Spleen (tissue), 11 donors: Measurements from ENCODE around the gene COL1A1. TPM values are rescaled to one million over a fixed set of nuclear protein-coding genes. Genes with fewer than 3 reads are reported as not detected.

Experiments
- DNase-seq: peaks from one replicate; pipeline ENCODE4 v3.0.0-alpha.2; 2020
- H3K27ac ChIP-seq, 8 donors: fragments of 200-600 bp; sonication (generic) in 7 of 8; 1 replicate in 4 of 8; 2 replicates in 4 of 8; pipeline versions ENCODE4 v1.5.0 to v1.8.0; 2016 to 2021; ENCODE audit warnings: inconsistent platforms in 4 of 8, mild to moderate bottlenecking in 4 of 8, moderate library complexity in 1 of 8
- H3K27me3 ChIP-seq, 7 donors: fragments of 200-600 bp; sonication (generic) in 6 of 7; replicated peaks in 1 of 7; 1 replicate in 4 of 7; 2 replicates in 3 of 7; pipeline versions ENCODE4 v1.5.0 to v1.8.0; 2016 to 2021; ENCODE audit warnings: inconsistent platforms in 3 of 7, mild to moderate bottlenecking in 1 of 7
- H3K36me3 ChIP-seq, 6 donors: fragments of 200-600 bp; sonication (generic) in 5 of 6; 1 replicate in 4 of 6; 2 replicates in 2 of 6; pipeline versions ENCODE4 v1.5.0 to v1.8.0; 2016 to 2021; ENCODE audit warnings: inconsistent platforms in 2 of 6
- H3K4me1 ChIP-seq, 6 donors: fragments of 200-600 bp; sonication (generic) in 5 of 6; 1 replicate in 3 of 6; 2 replicates in 3 of 6; pipeline versions ENCODE4 v1.5.0 to v1.8.0; 2016 to 2021; ENCODE audit warnings: inconsistent platforms in 3 of 6
- H3K4me3 ChIP-seq, 8 donors: fragments of 200-600 bp; sonication (generic) in 7 of 8; 1 replicate in 4 of 8; 2 replicates in 4 of 8; pipeline versions ENCODE4 v1.5.0 to v1.8.0; 2016 to 2021; ENCODE audit warnings: inconsistent platforms in 4 of 8, mild to moderate bottlenecking in 4 of 8, moderate library complexity in 2 of 8
- H3K9me3 ChIP-seq, 8 donors: fragments of 200-600 bp; sonication (generic) in 7 of 8; 1 replicate in 4 of 8; 2 replicates in 4 of 8; pipeline versions ENCODE4 v1.5.0 to v1.8.0; 2016 to 2021; ENCODE audit warnings: inconsistent platforms in 4 of 8
- POLR2A ChIP-seq, 3 donors: fragments of 450-650 bp; IDR thresholded peaks; one replicate each; pipeline ENCODE4 v1.5.1; 2017; ENCODE audit warnings: antibody characterized with exemption in 3 of 3, mild to moderate bottlenecking in 1 of 3
- POLR2AphosphoS5 ChIP-seq, 3 donors: sonication (generic); formaldehyde crosslinking; IDR thresholded peaks; one replicate each; pipeline ENCODE4 v1.5.1; 2017; ENCODE audit warnings: antibody characterized with exemption in 3 of 3
- WGBS, 5 donors: extraction: QIAGEN DNeasy Blood & Tissue Kit in 3 of 5; methylation state at CpG; one replicate each; pipeline versions ENCODE4 v1.1.5 to v1.1.7; 2013 to 2018; 5-methylcytosine and 5-hydroxymethylcytosine counted together
- intact Hi-C: fragments of 100-400 bp; cut with DNase I; formaldehyde crosslinking; loops from one replicate; pipeline ENCODE4 v1.15.0; 2023; ENCODE audit warnings: low total_unique reads
- polyA plus RNA-seq, 3 donors: library from polyadenylated mRNA; stranded (reverse); fragments of 200-250 nt; gene quantifications; one replicate each; pipeline ENCODE4 v1.2.1, GENCODE V29; 2013
- total RNA-seq, 7 donors: library from RNA; depleted of rRNA in 3 of 7; stranded (reverse); fragments of >200 nt in 3 of 7; fragmentation: NEBNext Ultra II Directional in 4 of 7; extraction: Animal tissue kit (Norgen Biotek cat#: 25700) in 4 of 7; gene quantifications; one replicate each; pipeline versions ENCODE4 v1.1.0 to v1.2.1, GENCODE V29; 2016 to 2021
- TF ChIP-seq, protein P1 (sequence below), 11 experiments: fragments of 200-600 bp in 7 of 11; fragments of 450-650 bp in 4 of 11; sonication (generic) in 4 of 11; IDR thresholded peaks in 8 of 11; conservative IDR thresholded peaks in 3 of 11; 1 replicate in 7 of 11; 2 replicates in 4 of 11; pipeline versions ENCODE4 v1.4.0 to v1.8.0; 2016 to 2021; ENCODE audit warnings: antibody characterized with exemption in 11 of 11, inconsistent platforms in 4 of 11, mild to moderate bottlenecking in 1 of 11
- donor health status: healthy with polysubstance abuse.
- donor health status: DM: no; HTN: no; CAD: no; lungs with moderate emphysema.
- donor health status: DM: no; HTN: no; CAD: no.
- donor health status: Bipolar disorder and iron deficiency.
- donor health status: healthy.
- donor health status: DM: no; HTN: no; CAD: no.
- donor health status: DM: yes; HTN: yes; CAD: no.

Gene COL1A1
- total and polyA plus RNA-seq, 10 donors, result 7.1 to 458 (median 46.9) TPM

DNA sequence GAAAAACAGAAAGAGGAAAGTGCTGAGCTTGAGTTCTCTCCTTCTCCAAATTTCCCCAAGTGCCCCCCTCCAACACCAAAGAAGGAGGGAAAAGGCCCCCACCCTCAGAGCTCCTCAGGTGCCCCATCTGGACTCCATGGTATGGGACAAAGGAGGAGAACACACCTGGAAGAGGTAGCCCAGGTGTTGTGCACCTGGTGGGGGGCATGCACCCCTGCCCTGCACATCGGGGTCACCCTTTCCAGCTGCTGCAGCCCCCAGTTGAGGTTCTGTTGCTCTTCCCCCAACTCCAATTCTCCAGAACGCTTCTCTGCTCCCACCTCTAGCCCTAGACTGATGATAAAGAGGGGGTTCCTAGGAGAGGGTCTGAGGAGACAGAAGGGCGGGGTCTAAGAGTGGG lies 3.0 kb upstream of the COL1A1 start:
- peak overlapping the region in 6 of 8 donors; percentile 38 to 78 (median 61) for H3K27ac ChIP-seq
- H3K27me3 ChIP-seq, result peaks cover 0 to 97% (median 32%) of the 10 kb centered on the region in 7 donors
- H3K4me3 ChIP-seq, result no peak overlapping the region
- 72 to 80% (median 79%) methylated on average over 3 of the region's 3 CpGs for WGBS, 5 donors
- H3K9me3 ChIP-seq, result no peaks in the 10 kb centered on the region
- H3K4me1 ChIP-seq, result peaks cover 0 to 76% (median 24%) of the 10 kb centered on the region in 6 donors
- DNase-seq, result no peak
- no peaks in the 10 kb centered on the region for H3K36me3 ChIP-seq
- intact Hi-C loops, result loop anchor here (5.0 kb wide), 1 partner anchor 93 kb away; no protein-coding TSS in a partner anchor
- TF ChIP-seq, protein P1, sequence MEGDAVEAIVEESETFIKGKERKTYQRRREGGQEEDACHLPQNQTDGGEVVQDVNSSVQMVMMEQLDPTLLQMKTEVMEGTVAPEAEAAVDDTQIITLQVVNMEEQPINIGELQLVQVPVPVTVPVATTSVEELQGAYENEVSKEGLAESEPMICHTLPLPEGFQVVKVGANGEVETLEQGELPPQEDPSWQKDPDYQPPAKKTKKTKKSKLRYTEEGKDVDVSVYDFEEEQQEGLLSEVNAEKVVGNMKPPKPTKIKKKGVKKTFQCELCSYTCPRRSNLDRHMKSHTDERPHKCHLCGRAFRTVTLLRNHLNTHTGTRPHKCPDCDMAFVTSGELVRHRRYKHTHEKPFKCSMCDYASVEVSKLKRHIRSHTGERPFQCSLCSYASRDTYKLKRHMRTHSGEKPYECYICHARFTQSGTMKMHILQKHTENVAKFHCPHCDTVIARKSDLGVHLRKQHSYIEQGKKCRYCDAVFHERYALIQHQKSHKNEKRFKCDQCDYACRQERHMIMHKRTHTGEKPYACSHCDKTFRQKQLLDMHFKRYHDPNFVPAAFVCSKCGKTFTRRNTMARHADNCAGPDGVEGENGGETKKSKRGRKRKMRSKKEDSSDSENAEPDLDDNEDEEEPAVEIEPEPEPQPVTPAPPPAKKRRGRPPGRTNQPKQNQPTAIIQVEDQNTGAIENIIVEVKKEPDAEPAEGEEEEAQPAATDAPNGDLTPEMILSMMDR (IDR thresholded peaks at IDR 0.05 in 8 of 11, conservative IDR thresholded peaks at IDR 0.05 in 3 of 11), result no peak
- TF ChIP-seq POLR2A (IDR thresholded peaks at IDR 0.05), result no peak
- no peak for TF ChIP-seq POLR2AphosphoS5 (IDR thresholded peaks at IDR 0.05)

DNA sequence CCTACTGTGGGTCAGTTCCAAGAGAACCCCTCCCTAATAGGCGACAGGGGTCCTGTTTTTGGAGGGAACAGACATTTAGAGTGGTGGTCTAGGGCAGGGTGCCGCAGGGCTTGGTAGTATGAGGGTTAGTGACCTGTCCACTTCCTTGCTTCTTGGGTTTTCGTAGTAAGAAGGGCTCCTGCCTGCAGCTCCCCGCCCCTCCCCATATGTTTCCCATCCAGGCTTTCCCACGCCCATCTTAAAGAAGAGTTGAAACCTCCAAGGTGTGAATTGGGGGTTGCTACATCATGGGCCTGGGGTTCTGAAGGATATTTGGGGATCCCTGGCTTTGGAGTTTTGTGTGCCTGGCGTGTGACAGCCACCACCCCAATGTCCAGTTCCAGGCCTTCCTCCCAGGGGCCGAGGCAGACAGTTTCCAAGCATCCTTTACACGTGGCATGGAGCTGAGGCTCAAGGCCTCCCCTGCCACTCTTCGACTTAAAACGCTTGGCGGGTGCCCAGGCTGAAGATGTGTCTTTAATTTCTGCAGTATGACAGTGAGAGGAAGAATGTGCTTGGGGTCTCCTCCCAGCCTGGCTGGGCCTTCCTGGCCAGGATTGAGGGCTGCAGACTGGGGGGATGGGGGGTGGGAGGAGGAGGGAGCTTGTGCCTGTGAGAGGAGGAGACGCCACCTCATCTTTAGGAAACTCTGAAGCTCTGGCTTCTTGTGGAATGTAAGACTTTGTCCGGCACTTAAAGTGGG lies 2.3 kb upstream of the COL1A1 start:
- no peak overlapping the region for H3K4me3 ChIP-seq
- WGBS, 5 donors, result 52 to 77% (median 72%) methylated on average over 12 to 13 of the region's 13 CpGs
- no peak for DNase-seq
- H3K27ac ChIP-seq, result peak overlapping the region in 4 of 8 donors; percentile 22 to 78 (median 61)
- TF ChIP-seq, protein P1 (IDR thresholded peaks at IDR 0.05 in 8 of 11, conservative IDR thresholded peaks at IDR 0.05 in 3 of 11), result no peak
- TF ChIP-seq POLR2A (IDR thresholded peaks at IDR 0.05) (no peak), POLR2AphosphoS5 (IDR thresholded peaks at IDR 0.05) (no peak)
- no peaks in the 10 kb centered on the region for H3K9me3 ChIP-seq
- intact Hi-C loops, result loop anchor here (5.0 kb wide), 1 partner anchor 94 kb away; no protein-coding TSS in a partner anchor
- H3K4me1 ChIP-seq, result peaks cover 0 to 80% (median 27%) of the 10 kb centered on the region in 6 donors
- peaks cover 0 to 4% (median 0%) of the 10 kb centered on the region in 6 donors for H3K36me3 ChIP-seq
- H3K27me3 ChIP-seq, result peaks cover 0 to 99% (median 36%) of the 10 kb centered on the region in 7 donors

DNA sequence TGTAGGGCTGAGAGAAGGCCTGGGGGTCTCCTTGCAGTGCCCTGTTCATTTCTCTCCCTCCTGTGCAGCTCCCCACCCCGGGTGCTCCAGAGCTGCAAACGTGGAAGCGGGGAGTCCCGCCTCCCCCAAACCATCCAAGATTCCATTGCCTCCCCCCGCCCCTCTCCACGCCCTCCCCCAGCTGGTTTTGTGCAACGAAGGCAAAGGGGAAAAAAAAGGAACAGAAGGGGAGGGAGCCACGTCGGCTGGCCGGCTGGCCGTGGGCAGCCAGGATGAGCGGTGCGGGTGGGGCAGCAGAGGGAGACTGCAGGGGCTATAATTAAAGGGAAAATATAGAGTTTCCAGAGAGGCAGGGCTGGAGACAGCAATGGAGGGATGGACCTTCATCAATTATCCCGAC lies 1.7 kb upstream of the COL1A1 start:
- intact Hi-C loops, result loop anchor here (5.0 kb wide), 1 partner anchor 94 kb away; no protein-coding TSS in a partner anchor
- H3K36me3 ChIP-seq, result peaks cover 0 to 4% (median 0%) of the 10 kb centered on the region in 6 donors
- no peak overlapping the region for H3K4me3 ChIP-seq
- peaks cover 0 to 83% (median 30%) of the 10 kb centered on the region in 6 donors for H3K4me1 ChIP-seq
- 53 to 75% (median 57%) methylated on average over 14 of the region's 14 CpGs for whole genome bisulfite sequencing, 5 donors
- peaks cover 0 to 94% (median 36%) of the 10 kb centered on the region in 7 donors for H3K27me3 ChIP-seq
- DNase-seq, result no peak
- H3K9me3 ChIP-seq, result no peaks in the 10 kb centered on the region
- TF ChIP-seq, protein P1 (IDR thresholded peaks at IDR 0.05 in 8 of 11, conservative IDR thresholded peaks at IDR 0.05 in 3 of 11), result no peak
- TF ChIP-seq POLR2AphosphoS5 (IDR thresholded peaks at IDR 0.05), result no peak
- TF ChIP-seq POLR2A (IDR thresholded peaks at IDR 0.05), result no peak
- peak overlapping the region in 4 of 8 donors; percentile 22 to 78 (median 36) for H3K27ac ChIP-seq
